ENCODE measurements around the gene SLC13A3.

SLC13A3 gene

DNA sequence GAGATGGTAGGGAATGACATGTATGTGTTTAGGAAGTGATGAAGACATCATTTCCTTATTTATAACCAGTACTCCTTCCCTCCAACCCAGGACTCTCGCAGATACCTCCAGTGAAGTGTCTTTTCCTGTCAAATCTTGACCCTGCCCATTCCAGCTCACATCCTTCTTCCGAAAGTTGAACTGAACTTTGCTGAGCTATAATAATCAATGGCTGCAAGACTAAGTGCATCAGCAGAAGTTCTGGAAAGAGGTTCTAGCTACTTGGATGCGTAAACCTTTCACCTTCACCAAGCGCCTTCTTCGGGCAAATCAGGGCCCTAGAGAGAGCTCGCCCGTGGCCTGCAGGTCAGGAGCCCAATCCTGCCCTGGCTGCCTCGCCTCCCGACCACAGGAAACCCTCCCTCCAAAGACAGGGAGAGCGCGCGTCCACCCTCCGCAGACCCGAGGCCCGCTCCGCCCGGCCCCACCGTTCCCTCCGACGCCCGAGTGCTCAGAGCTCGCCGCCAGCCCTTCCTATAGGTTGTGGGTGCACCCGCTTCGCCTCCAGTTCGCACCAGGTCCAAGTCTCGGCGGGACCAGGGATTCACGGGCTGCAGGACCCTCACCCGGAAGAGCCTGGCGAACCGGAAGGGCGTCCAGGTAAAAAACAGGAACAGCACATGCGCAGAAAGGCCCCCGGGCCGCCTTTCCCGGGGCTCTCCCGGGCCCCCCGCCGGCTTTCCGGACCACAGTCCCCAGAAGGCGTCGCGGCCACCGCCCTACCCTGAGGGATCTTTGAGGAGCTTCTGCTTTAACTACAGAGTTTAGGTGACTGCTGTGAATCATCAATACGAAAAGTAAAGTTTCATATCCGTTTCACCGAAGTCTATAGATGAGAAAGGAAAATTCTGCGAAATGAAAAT lies 138.1 kb downstream of the SLC13A3 start, which contains the start of gene ZNF334:
TSS of gene ZNF334 (minus strand) at position 617 of the 902 bp plus-strand sequence. CDS start 1,457 bp downstream, outside the sequence.
- DNase-seq (ENCODE audit: low read depth) = peak; percentile 34
- H3K4me3 ChIP-seq (ENCODE audit: control insufficient read depth, low read depth, low read length) = peak within 1 kb of the TSS; percentile 76
- TF ChIP-seq, protein P1, sequence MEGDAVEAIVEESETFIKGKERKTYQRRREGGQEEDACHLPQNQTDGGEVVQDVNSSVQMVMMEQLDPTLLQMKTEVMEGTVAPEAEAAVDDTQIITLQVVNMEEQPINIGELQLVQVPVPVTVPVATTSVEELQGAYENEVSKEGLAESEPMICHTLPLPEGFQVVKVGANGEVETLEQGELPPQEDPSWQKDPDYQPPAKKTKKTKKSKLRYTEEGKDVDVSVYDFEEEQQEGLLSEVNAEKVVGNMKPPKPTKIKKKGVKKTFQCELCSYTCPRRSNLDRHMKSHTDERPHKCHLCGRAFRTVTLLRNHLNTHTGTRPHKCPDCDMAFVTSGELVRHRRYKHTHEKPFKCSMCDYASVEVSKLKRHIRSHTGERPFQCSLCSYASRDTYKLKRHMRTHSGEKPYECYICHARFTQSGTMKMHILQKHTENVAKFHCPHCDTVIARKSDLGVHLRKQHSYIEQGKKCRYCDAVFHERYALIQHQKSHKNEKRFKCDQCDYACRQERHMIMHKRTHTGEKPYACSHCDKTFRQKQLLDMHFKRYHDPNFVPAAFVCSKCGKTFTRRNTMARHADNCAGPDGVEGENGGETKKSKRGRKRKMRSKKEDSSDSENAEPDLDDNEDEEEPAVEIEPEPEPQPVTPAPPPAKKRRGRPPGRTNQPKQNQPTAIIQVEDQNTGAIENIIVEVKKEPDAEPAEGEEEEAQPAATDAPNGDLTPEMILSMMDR (conservative IDR thresholded peaks at IDR 0.05; ENCODE audit: control insufficient read depth, insufficient read depth, low read depth, low read length) = no peak

DNA sequence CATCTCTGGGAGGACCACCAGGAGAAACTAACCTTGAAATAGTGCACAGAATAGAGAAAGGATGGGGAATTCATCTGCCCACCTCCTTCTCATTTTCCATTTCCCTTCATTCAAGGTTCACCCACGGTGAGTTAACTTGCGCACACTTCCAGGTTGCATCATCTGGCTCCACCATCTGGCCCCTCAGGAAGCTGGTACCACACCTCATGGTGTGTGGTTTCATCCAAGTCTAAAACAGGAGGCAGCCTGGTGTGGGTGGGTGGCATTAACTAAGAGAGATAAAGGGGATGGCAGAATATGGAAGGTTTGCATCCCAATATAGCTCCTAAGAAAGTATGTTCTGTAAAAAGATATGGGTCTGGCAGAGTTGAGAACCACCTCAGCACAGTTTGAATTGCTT lies 141.7 kb downstream of the SLC13A3 start:
- no peak for DNase-seq (ENCODE audit: low read depth)
- H3K4me3 ChIP-seq (ENCODE audit: control insufficient read depth, low read depth, low read length) = no peak overlapping the region
- TF ChIP-seq, protein P1 (conservative IDR thresholded peaks at IDR 0.05; ENCODE audit: control insufficient read depth, insufficient read depth, low read depth, low read length) = no peak
